GM12878 (cell line): Measurements from ENCODE around the gene SSRP1. TPM values are rescaled to one million over a fixed set of nuclear protein-coding genes. Genes with fewer than 3 reads are reported as not detected.

Experiments
- ATAC-seq: fragments of 200-7000 bp; cut with Tn5 transposase; 3 replicates; pipeline ENCODE4 v1.9.1; 2020; ENCODE audit warnings: mild to moderate bottlenecking, moderate library complexity
- BruUV-seq: library from RNA; stranded (reverse); fragments of 400-500 nt; replicated peaks from 2 replicates; lab custom pipeline; 2021; lab: Mats Ljungman, UMichigan
- CTCF ChIA-PET: fragments of 300-600 bp; sonication (Branson Sonifier 250); formaldehyde crosslinking; extraction: SDS; loops from one replicate; lab custom pipeline; 2021; ENCODE audit warnings: inconsistent platforms; lab: Yijun Ruan, JAX
- POLR2A ChIA-PET: fragments of 350-600 bp; formaldehyde crosslinking; extraction: SDS; loops from one replicate; lab custom pipeline; 2021; ENCODE audit warnings: inconsistent platforms; lab: Charles Lee
- RAD21 ChIA-PET: fragments of 300-600 bp; sonication (Branson Sonifier 250); formaldehyde crosslinking; loops from one replicate; lab custom pipeline; 2023; ENCODE audit warnings: antibody characterized with exemption; ENCODE audit not compliant: unreplicated experiment; lab: Charles Lee
- SMC1A ChIA-PET: fragments of 300-600 bp; sonication (Branson Sonifier 250); formaldehyde crosslinking; loops from one replicate; lab custom pipeline; 2023; ENCODE audit not compliant: unreplicated experiment, uncharacterized antibody; lab: Charles Lee
- DNase-seq: peaks from one replicate; pipeline ENCODE4 v3.0.0-alpha.2; 2011; ENCODE audit warnings: low read depth, low spot score
- FAIRE-seq: peaks from 3 replicates; lab custom pipeline; 2011; peaks lifted over from hg19 to GRCh38; lab: Jason Lieb, UNC
- H2AFZ ChIP-seq: 2 replicates; pipeline ENCODE4 v1.6.0; 2011; ENCODE audit warnings: low read depth, low read length, control low read depth; ENCODE audit not compliant: control insufficient read depth
- H3K27ac ChIP-seq: 2 replicates; pipeline ENCODE4 v1.5.1; 2011; ENCODE audit warnings: control low read depth; ENCODE audit not compliant: control insufficient read depth, insufficient read depth
- H3K27me3 ChIP-seq, 2 experiments: replicated peaks in 1 of 2; 2 replicates each; pipeline versions ENCODE4 v1.6.0 to v1.6.1; 2011; ENCODE audit warnings: low read length in 1 of 2; ENCODE audit not compliant: control insufficient read depth in 2 of 2, insufficient read depth in 2 of 2
- H3K36me3 ChIP-seq, 2 experiments: 2 replicates each; pipeline ENCODE4 v1.5.1; 2011; ENCODE audit warnings: low read length in 1 of 2; ENCODE audit not compliant: control insufficient read depth in 2 of 2, insufficient read depth in 2 of 2
- H3K4me1 ChIP-seq: 2 replicates; pipeline ENCODE4 v1.6.1; 2011; ENCODE audit warnings: mild to moderate bottlenecking, low read length, moderate library complexity, mixed read lengths; ENCODE audit not compliant: control insufficient read depth, insufficient read depth
- H3K4me2 ChIP-seq: 2 replicates; pipeline ENCODE4 v1.6.0; 2011; ENCODE audit warnings: control low read depth; ENCODE audit not compliant: control insufficient read depth, insufficient read depth
- H3K4me3 ChIP-seq: fragments of 200-600 bp; sonication (generic); 2 replicates; pipeline ENCODE4 v1.5.1; 2016
- H3K79me2 ChIP-seq: 2 replicates; pipeline ENCODE4 v1.6.0; 2011; ENCODE audit warnings: low read length; ENCODE audit not compliant: control insufficient read depth, insufficient read depth
- H3K9ac ChIP-seq: 2 replicates; pipeline ENCODE4 v1.8.0; 2011; ENCODE audit warnings: low read length, control low read depth, mixed read lengths; ENCODE audit not compliant: control insufficient read depth, insufficient read depth
- H3K9me3 ChIP-seq: replicated peaks from 3 replicates; pipeline ENCODE4 v1.5.1; 2011; ENCODE audit warnings: mild to moderate bottlenecking, low read length; ENCODE audit not compliant: control insufficient read depth, insufficient read depth
- H4K20me1 ChIP-seq: 2 replicates; pipeline ENCODE4 v1.6.0; 2011; ENCODE audit not compliant: control insufficient read depth, insufficient read depth
- BHLHE40 ChIP-seq, 2 experiments: fragments of 450-650 bp in 1 of 2; IDR thresholded peaks; 2 replicates each; pipeline ENCODE4 v1.6.1; 2011 to 2017; ENCODE audit warnings: low read depth in 2 of 2, borderline replicate concordance in 1 of 2, improper control_type of control experiment in 1 of 2, low read length in 1 of 2, mild to moderate bottlenecking in 1 of 2
- HSF1 ChIP-seq: fragments of 150-350 bp; IDR thresholded peaks from 2 replicates; pipeline ENCODE4 v1.6.1; 2014; ENCODE audit warnings: mild to moderate bottlenecking, low read depth, low read length
- IKZF1 ChIP-seq: fragments of 450-650 bp; conservative IDR thresholded peaks from 2 replicates; pipeline ENCODE4 v1.6.1; 2017; ENCODE audit warnings: antibody characterized with exemption, mild to moderate bottlenecking
- IRF3 ChIP-seq: fragments of 450-650 bp; IDR thresholded peaks from 2 replicates; pipeline ENCODE4 v1.6.1; 2014; ENCODE audit warnings: mild to moderate bottlenecking
- MYC ChIP-seq: IDR thresholded peaks from 2 replicates; pipeline ENCODE4 v1.6.1; 2011; ENCODE audit warnings: mild to moderate bottlenecking, low read length, moderate library complexity, inconsistent platforms; ENCODE audit not compliant: insufficient read depth, insufficient replicate concordance, insufficient read length, severe bottlenecking
- PAX5 ChIP-seq: IDR thresholded peaks from 2 replicates; pipeline ENCODE4 v1.6.1; 2011; ENCODE audit warnings: low read depth, low read length, borderline replicate concordance
- POLR2A ChIP-seq: IDR thresholded peaks from 2 replicates; pipeline ENCODE4 v1.6.1; 2011; ENCODE audit warnings: low read depth, mild to moderate bottlenecking, low read length
- POLR2AphosphoS5 ChIP-seq: IDR thresholded peaks from 2 replicates; pipeline ENCODE4 v1.6.1; 2011; ENCODE audit warnings: mild to moderate bottlenecking, low read length, inconsistent platforms
- POU2F2 ChIP-seq: IDR thresholded peaks from 3 replicates; pipeline ENCODE4 v1.6.1; 2011; ENCODE audit warnings: low read depth, mild to moderate bottlenecking, low read length, borderline replicate concordance
- RAD51 ChIP-seq: fragments of 450-650 bp; IDR thresholded peaks from 2 replicates; pipeline ENCODE4 v1.6.1; 2016; ENCODE audit warnings: moderate library complexity, mild to moderate bottlenecking, inconsistent platforms
- RUNX3 ChIP-seq: IDR thresholded peaks from 2 replicates; pipeline ENCODE4 v1.6.1; 2012; ENCODE audit warnings: low read length, inconsistent platforms
- YBX1 ChIP-seq: fragments of 450-650 bp; IDR thresholded peaks from 2 replicates; pipeline ENCODE4 v1.6.1; 2016; ENCODE audit warnings: antibody characterized with exemption
- ZNF687 ChIP-seq: fragments of 450-650 bp; IDR thresholded peaks from 2 replicates; pipeline ENCODE4 v1.6.1; 2017; ENCODE audit warnings: mild to moderate bottlenecking, moderate library complexity
- WGBS: methylation state at CpG from one replicate; pipeline ENCODE4 v1.1.6; 2016; ENCODE audit warnings: low lambda C conversion rate; ENCODE audit not compliant: insufficient replicate concordance, insufficient coverage; ENCODE audit errors: missing lambda C conversion rate; 5-methylcytosine and 5-hydroxymethylcytosine counted together
- in situ Hi-C: fragments of 300-500 bp; cut with MboI; formaldehyde crosslinking; loops from 9 replicates; pipeline ENCODE4 v1.14.3; 2018; ENCODE audit warnings: mixed read lengths
- intact Hi-C: fragments of 100-400 bp; cut with micrococcal nuclease; formaldehyde crosslinking; loops from one replicate; pipeline ENCODE4 v1.14.2; 2022; ENCODE audit not compliant: unreplicated experiment
- polyA plus RNA-seq, 11 experiments: library from polyadenylated mRNA; depleted of rRNA in 4 of 11; unstranded in 6 of 11; stranded (reverse) in 5 of 11; fragments of >200 nt; fragmentation: Nextera tagmentation in 4 of 11; fragmentation: Illumina TruSeq in 1 of 11; extraction: Ambion mirVana in 4 of 11; extraction: Trizol in 1 of 11; gene quantifications; 1 replicate in 1 of 11; 2 replicates in 10 of 11; pipeline versions ENCODE4 v1.2.1 to v1.2.3, GENCODE V29; 2011 to 2016; ENCODE audit warnings: inconsistent platforms in 2 of 11, missing spikeins in 2 of 11, low read depth in 1 of 11
- total RNA-seq, 4 experiments: library from RNA; depleted of rRNA in 3 of 4; stranded (reverse); fragments of >200 nt in 3 of 4; fragmentation: Illumina TruSeq in 1 of 4; extraction: Trizol in 1 of 4; gene quantifications; 2 replicates each; pipeline versions ENCODE4 v1.2.1 to v1.2.3, GENCODE V29; 2013 to 2021

SSRP1 gene
- total and polyA plus RNA-seq, 10 of the 15 experiments (the other 5 are each of a cell fraction or from before 2014, with no cell fraction given), result 73.6 to 279 (median 138) TPM

- ChIA-PET RAD21 (no interaction called here), SMC1A (no interaction called here), POLR2A (no interaction called here)
- H3K27me3 ChIP-seq, result peaks cover 0 to 2% of the 10 kb centered on the region in 2 experiments; a peak in 3 of 4 replicates
- FAIRE-seq, result no peak
- no TSS peak for BruUV-seq
- H3K9me3 ChIP-seq, result no peaks in the 10 kb centered on the region; the same call in 2 of the 3 replicates
- H3K36me3 ChIP-seq, result no peaks in the 10 kb centered on the region
- TF ChIP-seq RAD51 (no peak), IRF3 (no peak), YBX1 (no peak), RUNX3 (no peak), PAX5 (no peak), HSF1 (no peak), MYC (no peak), POLR2A (no peak), ZNF687 (no peak), BHLHE40 (IDR thresholded peaks at IDR 0.05; ENCODE audit: borderline replicate concordance in 1 of 2, low read depth in 2 of 2, low read length in 1 of 2) (no peak), POU2F2 (no peak), POLR2AphosphoS5 (no peak), IKZF1 (no peak)
- TF ChIP-seq, all 136 proteins: peak for 0
- Histone ChIP-seq H3K27ac (no peak overlapping the region), H3K4me2 (no peak overlapping the region), H2AFZ (no peak overlapping the region), H3K9ac (no peak overlapping the region), H3K4me1 (no peaks in the 10 kb centered on the region), H3K4me3 (no peak overlapping the region), H4K20me1 (no peaks in the 10 kb centered on the region), H3K79me2 (no peaks in the 10 kb centered on the region)
- intact Hi-C loops, result no loop called here
- WGBS, result 44% methylated on average over 2 of the region's 2 CpGs
- ATAC-seq (no peak), DNase-seq (no peak)
- in situ Hi-C loops, result no loop called here
- CTCF ChIA-PET, result no interaction called here
Observed at GRCh38 chr11:57283231-57283990, 52.3 kb downstream of the SSRP1 start.
